IMR-90 (cell line): ENCODE measurements around the gene SYT2. TPM values are rescaled to one million over a fixed set of nuclear protein-coding genes. Genes with fewer than 3 reads are reported as not detected.

ENCODE experiments used
- ATAC-seq: fragments of 200-7000 bp; cut with Tn5 transposase; 2 replicates; pipeline ENCODE4 v1.9.1; 2020; ENCODE audit warnings: low read depth, mild to moderate bottlenecking, moderate library complexity
- BruUV-seq: library from RNA; stranded (reverse); fragments of 400-500 nt; replicated peaks from 2 replicates; lab custom pipeline; 2021; lab: Mats Ljungman, UMichigan
- CTCF ChIA-PET: fragments of 300-600 bp; formaldehyde crosslinking; extraction: SDS; loops from one replicate; lab custom pipeline; 2021; ENCODE audit warnings: antibody characterized with exemption; lab: Yijun Ruan, JAX
- POLR2A ChIA-PET: fragments of 300-600 bp; sonication (Branson Sonifier 250); formaldehyde crosslinking; loops from one replicate; lab custom pipeline; 2022; ENCODE audit warnings: antibody characterized with exemption; ENCODE audit not compliant: unreplicated experiment; lab: Charles Lee
- DNase-seq: peaks from one replicate; pipeline ENCODE4 v3.0.0; 2013
- H2AFZ ChIP-seq: replicated peaks from 2 replicates; pipeline ENCODE3; 2013; ENCODE audit warnings: low read length, mild to moderate bottlenecking; ENCODE audit not compliant: poor library complexity
- H2AK5ac ChIP-seq: 2 replicates; pipeline ENCODE4 v1.6.1; 2013; ENCODE audit warnings: low read depth, low read length, inconsistent platforms
- H2AK9ac ChIP-seq: replicated peaks from 2 replicates; pipeline ENCODE3; 2013; ENCODE audit warnings: mild to moderate bottlenecking, low read depth, low read length, moderate library complexity; ENCODE audit not compliant: poor library complexity
- H2BK120ac ChIP-seq: 2 replicates; pipeline ENCODE4 v1.6.1; 2013; ENCODE audit warnings: low read depth, low read length, inconsistent platforms
- H2BK15ac ChIP-seq: 3 replicates; pipeline ENCODE4 v1.6.1; 2013; ENCODE audit warnings: low read depth, low read length, inconsistent platforms
- H2BK20ac ChIP-seq: 2 replicates; pipeline ENCODE4 v1.6.1; 2013; ENCODE audit warnings: low read depth, mild to moderate bottlenecking, inconsistent platforms, low read length, moderate library complexity
- H2BK5ac ChIP-seq: 2 replicates; pipeline ENCODE4 v1.6.1; 2013; ENCODE audit warnings: mild to moderate bottlenecking, low read depth, low read length, inconsistent platforms; ENCODE audit not compliant: poor library complexity, severe bottlenecking
- H3K14ac ChIP-seq: replicated peaks from 2 replicates; pipeline ENCODE4 v1.6.1; 2013; ENCODE audit warnings: low read depth, low read length, inconsistent platforms
- H3K18ac ChIP-seq: 2 replicates; pipeline ENCODE4 v1.6.1; 2013; ENCODE audit warnings: low read depth, low read length, control low read depth
- H3K23ac ChIP-seq: 2 replicates; pipeline ENCODE4 v1.6.1; 2013; ENCODE audit warnings: low read depth, low read length, inconsistent platforms
- H3K27ac ChIP-seq: 2 replicates; pipeline ENCODE4 v1.5.1; 2013; ENCODE audit warnings: mild to moderate bottlenecking, control low read depth, low read length; ENCODE audit not compliant: insufficient read depth
- H3K27me3 ChIP-seq: 2 replicates; pipeline ENCODE4 v1.6.1; 2013; ENCODE audit warnings: low read length; ENCODE audit not compliant: control insufficient read depth, insufficient read depth
- H3K36me3 ChIP-seq: 2 replicates; pipeline ENCODE4 v1.6.1; 2013; ENCODE audit warnings: low read length, mixed read lengths; ENCODE audit not compliant: control insufficient read depth, insufficient read depth
- H3K4ac ChIP-seq: 2 replicates; pipeline ENCODE4 v1.6.1; 2013; ENCODE audit warnings: low read depth, low read length, inconsistent platforms
- H3K4me1 ChIP-seq: 2 replicates; pipeline ENCODE4 v1.6.1; 2013; ENCODE audit warnings: low read length, mixed read lengths; ENCODE audit not compliant: control insufficient read depth, insufficient read depth
- H3K4me2 ChIP-seq: 2 replicates; pipeline ENCODE4 v1.6.1; 2013; ENCODE audit warnings: low read depth, mild to moderate bottlenecking, control low read depth, low read length, moderate library complexity
- H3K4me3 ChIP-seq: 2 replicates; pipeline ENCODE4 v1.5.1; 2013; ENCODE audit warnings: low read depth, mild to moderate bottlenecking, control low read depth, low read length, moderate library complexity; ENCODE audit not compliant: insufficient read depth
- H3K56ac ChIP-seq: 2 replicates; pipeline ENCODE4 v1.6.1; 2013; ENCODE audit warnings: low read length, inconsistent platforms; ENCODE audit not compliant: insufficient read depth; ENCODE audit errors: extremely low read depth
- H3K79me1 ChIP-seq, 2 experiments: 2 replicates each; pipeline ENCODE4 v1.6.1; 2013; ENCODE audit warnings: low read length in 2 of 2, inconsistent platforms in 1 of 2, low read depth in 1 of 2
- H3K9ac ChIP-seq: 2 replicates; pipeline ENCODE4 v1.6.1; 2013; ENCODE audit warnings: low read depth, low read length, control low read depth
- H3K9me1 ChIP-seq: 2 replicates; pipeline ENCODE4 v1.6.1; 2013; ENCODE audit warnings: low read length, inconsistent platforms; ENCODE audit not compliant: insufficient read depth
- H3K9me3 ChIP-seq: 2 replicates; pipeline ENCODE4 v1.6.1; 2013; ENCODE audit warnings: low read length; ENCODE audit not compliant: control insufficient read depth, insufficient read depth
- H4K20me1 ChIP-seq: 2 replicates; pipeline ENCODE4 v1.6.1; 2013; ENCODE audit warnings: low read length, inconsistent platforms; ENCODE audit not compliant: insufficient read depth
- H4K5ac ChIP-seq: 2 replicates; pipeline ENCODE4 v1.6.1; 2013; ENCODE audit warnings: mild to moderate bottlenecking, low read depth, low read length, control low read depth
- H4K8ac ChIP-seq, 2 experiments: 2 replicates each; pipeline ENCODE4 v1.6.1; 2013; ENCODE audit warnings: low read depth in 2 of 2, low read length in 2 of 2, control low read depth in 1 of 2, inconsistent platforms in 1 of 2
- H4K91ac ChIP-seq: 2 replicates; pipeline ENCODE4 v1.6.1; 2013; ENCODE audit warnings: low read depth, low read length, inconsistent platforms; ENCODE audit not compliant: insufficient read depth
- BHLHE40 ChIP-seq: fragments of 150-350 bp; IDR thresholded peaks from 2 replicates; pipeline ENCODE4 v1.6.1; 2016; ENCODE audit warnings: mild to moderate bottlenecking, low read depth, low read length
- CEBPB ChIP-seq: IDR thresholded peaks from 2 replicates; pipeline ENCODE4 v1.6.1; 2012; ENCODE audit warnings: low read depth, low read length, improper control_type of control experiment
- FOS ChIP-seq: fragments of 150-350 bp; IDR thresholded peaks from 2 replicates; pipeline ENCODE4 v1.6.1; 2016; ENCODE audit warnings: low read depth, low read length
- MAFK ChIP-seq: IDR thresholded peaks from 2 replicates; pipeline ENCODE4 v1.6.1; 2012; ENCODE audit warnings: low read depth, low read length, improper control_type of control experiment
- MAZ ChIP-seq: IDR thresholded peaks from 2 replicates; pipeline ENCODE4 v1.6.1; 2012; ENCODE audit warnings: low read depth, mild to moderate bottlenecking, low read length, improper control_type of control experiment, moderate library complexity, borderline replicate concordance
- MXI1 ChIP-seq: IDR thresholded peaks from 2 replicates; pipeline ENCODE4 v1.6.1; 2012; ENCODE audit warnings: low read depth, mild to moderate bottlenecking, low read length, moderate library complexity, borderline replicate concordance
- NFE2L2 ChIP-seq: fragments of 150-350 bp; IDR thresholded peaks from 2 replicates; pipeline ENCODE4 v1.6.1; 2016; ENCODE audit warnings: low read depth, mild to moderate bottlenecking, low read length
- POLR2A ChIP-seq: IDR thresholded peaks from 2 replicates; pipeline ENCODE4 v1.6.1; 2012; ENCODE audit warnings: mild to moderate bottlenecking, low read depth, low read length
- RAD21 ChIP-seq: IDR thresholded peaks from 2 replicates; pipeline ENCODE4 v1.6.1; 2012; ENCODE audit warnings: low read length, improper control_type of control experiment
- RCOR1 ChIP-seq: IDR thresholded peaks from 2 replicates; pipeline ENCODE4 v1.6.1; 2012; ENCODE audit warnings: mild to moderate bottlenecking, low read length, improper control_type of control experiment; ENCODE audit not compliant: insufficient replicate concordance
- RFX5 ChIP-seq: IDR thresholded peaks from 2 replicates; pipeline ENCODE4 v1.8.0; 2012; ENCODE audit warnings: low read depth, mild to moderate bottlenecking, low read length, moderate library complexity
- SMC3 ChIP-seq: fragments of 150-350 bp; IDR thresholded peaks from 2 replicates; pipeline ENCODE4 v1.6.1; 2016; ENCODE audit warnings: low read depth, mild to moderate bottlenecking, antibody characterized with exemption, low read length, moderate library complexity
- WGBS, 2 experiments: methylation state at CpG; one replicate each; pipeline versions ENCODE4 v1.1.5 to v1.1.7; 2013; ENCODE audit warnings: missing lambda C conversion rate in 2 of 2; ENCODE audit not compliant: insufficient read length in 1 of 2; ENCODE audit errors: extremely low coverage in 2 of 2; 5-methylcytosine and 5-hydroxymethylcytosine counted together
- dilution Hi-C: fragments of 300-500 bp; cut with HindIII; formaldehyde crosslinking; loops from one replicate; pipeline ENCODE4 v1.14.3; 2018; ENCODE audit warnings: low sequenced_read_pairs; ENCODE audit not compliant: unreplicated experiment
- in situ Hi-C: fragments of 300-500 bp; cut with MboI; formaldehyde crosslinking; loops from 3 replicates; pipeline ENCODE4 v1.14.3; 2019; ENCODE audit warnings: low sequenced_read_pairs, inconsistent platforms, mixed read lengths
- intact Hi-C: fragments of 100-400 bp; cut with micrococcal nuclease; formaldehyde crosslinking; loops from 2 replicates; pipeline ENCODE4 v1.10.0; 2022
- polyA plus RNA-seq, 3 experiments: library from polyadenylated mRNA; depleted of rRNA; stranded (reverse); fragments of >200 nt; gene quantifications; 2 replicates each; pipeline ENCODE4 v1.2.3, GENCODE V29; 2012; ENCODE audit warnings: low replicate concordance in 1 of 3
- total RNA-seq: library from RNA; depleted of rRNA; stranded (reverse); fragments of >200 nt; gene quantifications from 2 replicates; pipeline ENCODE4 v1.2.3, GENCODE V29; 2012
- TF ChIP-seq, protein P1 (sequence below): fragments of 150-350 bp; IDR thresholded peaks from 2 replicates; pipeline ENCODE4 v1.6.1; 2016; ENCODE audit warnings: low read depth, mild to moderate bottlenecking, low read length, moderate library complexity, borderline replicate concordance
- TF ChIP-seq, protein P2 (sequence below): fragments of 150-350 bp; IDR thresholded peaks from 2 replicates; pipeline ENCODE4 v1.6.1; 2017; ENCODE audit warnings: mild to moderate bottlenecking, antibody characterized with exemption, low read length, low read depth

The SYT2 gene
- total and polyA plus RNA-seq, 2 of the 4 experiments (the other 2 are of a cell fraction) = under 0.01 TPM

DNA sequence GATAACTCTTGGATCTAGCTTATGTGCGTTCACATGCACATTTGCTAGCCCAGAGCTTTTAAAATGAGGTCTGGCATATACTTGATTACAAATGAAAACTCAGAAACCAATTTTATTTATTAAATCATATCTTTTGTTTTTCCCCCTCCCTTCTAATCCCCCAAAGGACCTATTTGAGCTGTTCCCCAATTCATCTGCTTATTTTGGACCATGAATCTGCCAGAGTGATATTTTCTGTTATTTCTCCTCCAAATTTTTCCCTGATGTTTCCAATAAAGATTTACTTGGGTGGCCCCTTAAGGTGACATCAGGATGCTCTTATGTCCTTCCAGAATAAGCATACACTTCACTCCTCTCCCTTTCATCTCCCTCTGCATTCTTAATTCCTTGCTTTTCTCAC is 123.4 kb downstream of the SYT2 start:
- Histone ChIP-seq H4K8ac (peak overlapping the region; percentile 80 to 95), H3K23ac (peak overlapping the region; percentile 96; the same call in 1 of the 2 replicates), H2AK9ac (no peak overlapping the region), H3K36me3 (no peaks in the 10 kb centered on the region), H3K4me2 (no peak overlapping the region), H3K18ac (peak overlapping the region; percentile 97), H2AK5ac (peak overlapping the region; percentile 99), H4K91ac (peak overlapping the region; percentile 99), H3K79me1 (peaks cover 0 to 24% of the 10 kb centered on the region in 2 experiments; a peak in 1 of 4 replicates), H3K9ac (no peak overlapping the region), H3K56ac (peak overlapping the region; percentile 72; the same call in 1 of the 2 replicates), H4K5ac (peak overlapping the region; percentile 94), H3K4me3 (no peak overlapping the region), H2AFZ (no peak overlapping the region), H3K9me3 (no peaks in the 10 kb centered on the region), H3K4ac (peak overlapping the region; percentile 97), H2BK20ac (peak overlapping the region; percentile 98), H3K9me1 (peaks cover 38% of the 10 kb centered on the region), H4K20me1 (no peaks in the 10 kb centered on the region), H2BK120ac (peak overlapping the region; percentile 99), H3K27me3 (no peaks in the 10 kb centered on the region), H3K27ac (no peak overlapping the region), H2BK15ac (peak overlapping the region; percentile 100), H3K4me1 (peaks cover 46% of the 10 kb centered on the region), H2BK5ac (peak overlapping the region; percentile 90), H3K14ac (peak overlapping the region; percentile 99)
- intact Hi-C loops (loop anchor here (5.0 kb wide), 1 partner anchor 80 kb away; no protein-coding TSS in a partner anchor), in situ Hi-C loops (no loop called here), dilution Hi-C loops (no loop called here)
- ChIA-PET POLR2A (no interaction called here), CTCF (interaction anchor here (2.1 kb wide), 1 partner anchor 13 kb away, joined by 7 read pairs; no protein-coding TSS in a partner anchor)
- DNase-seq (no peak), ATAC-seq (no peak)
- no TSS peak for BruUV-seq
- TF ChIP-seq RCOR1 (no peak), POLR2A (no peak), FOS (no peak), SMC3 (no peak), RAD21 (no peak), MAFK (no peak), NFE2L2 (no peak), BHLHE40 (no peak), MXI1 (no peak), RFX5 (no peak), MAZ (no peak), CEBPB (no peak)
- TF ChIP-seq, protein P1, sequence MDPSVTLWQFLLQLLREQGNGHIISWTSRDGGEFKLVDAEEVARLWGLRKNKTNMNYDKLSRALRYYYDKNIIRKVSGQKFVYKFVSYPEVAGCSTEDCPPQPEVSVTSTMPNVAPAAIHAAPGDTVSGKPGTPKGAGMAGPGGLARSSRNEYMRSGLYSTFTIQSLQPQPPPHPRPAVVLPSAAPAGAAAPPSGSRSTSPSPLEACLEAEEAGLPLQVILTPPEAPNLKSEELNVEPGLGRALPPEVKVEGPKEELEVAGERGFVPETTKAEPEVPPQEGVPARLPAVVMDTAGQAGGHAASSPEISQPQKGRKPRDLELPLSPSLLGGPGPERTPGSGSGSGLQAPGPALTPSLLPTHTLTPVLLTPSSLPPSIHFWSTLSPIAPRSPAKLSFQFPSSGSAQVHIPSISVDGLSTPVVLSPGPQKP = no peak
- TF ChIP-seq, protein P2, sequence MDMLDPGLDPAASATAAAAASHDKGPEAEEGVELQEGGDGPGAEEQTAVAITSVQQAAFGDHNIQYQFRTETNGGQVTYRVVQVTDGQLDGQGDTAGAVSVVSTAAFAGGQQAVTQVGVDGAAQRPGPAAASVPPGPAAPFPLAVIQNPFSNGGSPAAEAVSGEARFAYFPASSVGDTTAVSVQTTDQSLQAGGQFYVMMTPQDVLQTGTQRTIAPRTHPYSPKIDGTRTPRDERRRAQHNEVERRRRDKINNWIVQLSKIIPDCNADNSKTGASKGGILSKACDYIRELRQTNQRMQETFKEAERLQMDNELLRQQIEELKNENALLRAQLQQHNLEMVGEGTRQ = no peak
- WGBS, 2 experiments = no CpG with 5 or more reads among the region's 1 CpG
